OCI-LY3 (cell line): ENCODE data around the gene TMEM108.

Experiments used
- CTCF ChIP-seq: fragments of 200-600, 300-600 bp; sonication (generic); IDR thresholded peaks from 2 replicates; pipeline ENCODE4 v1.5.1; 2014; ENCODE audit warnings: antibody characterized with exemption, low read length, low read depth
- EZH2phosphoT487 ChIP-seq: fragments of 200-600 bp; shearing (Covaris generic); IDR thresholded peaks from 2 replicates; pipeline ENCODE4 v1.6.1; 2018; ENCODE audit warnings: antibody characterized with exemption, mixed run types, low read depth

DNA sequence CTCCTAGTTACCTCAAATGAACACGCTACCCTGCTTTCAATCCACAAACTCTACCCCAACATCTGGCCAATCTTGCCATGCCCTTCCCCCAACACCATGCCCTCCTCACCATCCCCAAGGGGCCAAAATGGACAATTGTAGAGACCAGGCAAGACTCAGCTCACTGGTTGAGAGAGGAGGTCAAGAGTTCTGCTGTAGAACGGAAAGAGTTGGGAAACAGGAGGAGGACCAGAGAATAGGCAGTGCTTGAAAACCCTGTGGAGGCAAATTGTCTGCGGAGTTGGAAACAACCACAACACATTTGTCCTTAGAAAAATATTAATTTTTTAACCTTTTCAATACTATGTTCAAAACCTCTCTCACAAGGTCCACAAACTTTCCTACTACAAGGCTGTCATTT, 232.9 kb downstream of the TMEM108 start:
- TF ChIP-seq EZH2phosphoT487 (no peak), CTCF (no peak)
